Globus pallidus (tissue), 1 donor: ENCODE data around the gene FSTL1.

Experiments
- DNase-seq: peaks from one replicate; pipeline ENCODE4 v3.0.0-alpha.2; 2015; ENCODE audit warnings: low spot score

FSTL1 gene

DNA sequence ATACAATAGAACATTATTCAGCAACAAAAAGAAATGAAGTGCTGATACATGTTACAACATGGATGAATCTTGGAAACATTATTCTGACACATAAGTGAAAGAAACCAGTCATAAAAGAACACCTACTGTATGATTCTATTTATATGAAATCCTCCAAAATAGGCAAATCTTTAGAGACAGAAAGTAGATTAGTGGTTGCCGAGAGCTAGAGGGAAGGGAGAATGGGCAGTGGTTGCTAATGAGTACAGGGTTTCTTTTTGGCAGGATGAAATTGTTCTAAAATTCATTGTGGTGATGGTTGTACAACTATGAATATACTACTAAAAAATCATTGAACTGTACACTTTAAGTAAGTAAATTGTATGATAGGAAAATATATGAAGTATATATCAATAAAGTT is 95.3 kb downstream of the FSTL1 start:
- DNase-seq: no peak

DNA sequence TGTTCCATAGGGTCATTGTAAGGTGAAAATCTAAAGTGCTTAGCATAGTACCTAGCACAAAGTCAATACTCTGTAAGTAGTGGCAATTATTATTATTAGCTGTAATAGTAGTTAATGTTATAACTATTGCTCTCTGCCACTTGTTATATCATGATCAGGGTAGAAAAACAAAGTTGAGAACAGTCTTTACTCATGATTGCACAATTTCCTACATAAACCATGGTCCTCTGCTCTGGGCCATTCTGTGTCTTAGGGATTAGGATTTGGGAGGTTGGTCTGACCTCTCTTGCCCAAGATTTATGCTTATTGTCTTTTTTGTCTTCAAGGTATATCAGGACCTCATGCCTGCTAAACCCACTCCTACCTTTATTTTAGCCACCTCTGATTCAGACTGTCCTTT is 97.3 kb downstream of the FSTL1 start:
- no peak for DNase-seq

DNA sequence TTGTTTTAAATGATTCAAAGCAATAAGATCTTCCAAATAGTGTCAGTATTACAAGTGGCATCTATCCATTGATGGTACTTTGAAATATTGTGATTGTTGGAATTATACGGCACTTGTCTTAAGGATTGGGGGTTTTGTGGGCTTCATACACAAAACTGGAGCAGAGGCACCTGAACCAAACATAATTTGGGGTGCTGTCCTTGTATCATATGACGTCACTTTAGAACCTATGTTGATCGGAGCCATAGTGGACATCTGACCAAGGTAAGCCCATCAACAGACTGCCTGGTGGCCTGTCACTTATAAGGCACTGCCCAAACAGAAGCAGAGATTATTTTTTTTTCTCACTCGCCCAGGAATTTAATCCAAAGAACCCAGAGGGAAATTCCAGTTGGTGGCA is 98.8 kb downstream of the FSTL1 start:
- no peak for DNase-seq

DNA sequence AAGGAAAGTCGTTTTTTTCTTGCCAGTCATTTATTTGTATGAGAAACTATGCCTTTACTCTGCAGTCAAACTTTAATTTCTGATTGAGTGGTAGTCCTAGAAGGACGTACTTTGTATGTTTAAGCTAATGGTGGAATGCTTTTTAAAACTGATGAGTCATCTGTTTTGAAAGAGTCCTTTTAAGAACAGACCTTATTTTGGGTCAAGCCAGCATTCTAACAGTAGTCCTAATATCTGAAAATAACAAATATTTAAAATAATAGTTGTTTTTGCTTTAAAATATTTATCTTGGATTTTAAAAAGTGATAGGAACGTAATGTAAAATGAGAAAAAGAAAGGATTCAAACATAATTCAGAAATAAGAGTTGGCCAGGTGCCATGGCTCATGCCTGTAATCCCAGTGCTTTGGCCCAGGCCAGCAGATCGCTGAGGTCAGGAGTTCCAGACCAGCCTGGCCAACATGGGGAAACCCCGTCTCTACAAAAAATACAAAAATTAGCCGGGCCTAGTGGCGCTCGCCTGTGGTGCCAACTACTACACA is 100.3 kb downstream of the FSTL1 start:
- DNase-seq: peak; percentile 27

DNA sequence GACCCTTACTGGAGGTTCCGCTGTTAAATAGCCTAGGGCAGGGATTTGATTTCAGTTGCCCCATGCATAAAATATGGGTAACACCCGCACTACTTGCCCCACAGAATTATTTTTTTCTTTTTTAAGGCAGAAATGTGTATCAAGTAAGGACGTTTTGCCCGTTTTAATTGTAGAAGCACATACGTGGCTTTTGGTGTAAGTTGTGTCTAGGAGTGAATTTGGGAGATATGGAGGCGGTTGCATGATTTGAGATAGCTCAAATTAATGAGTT is 101.0 kb downstream of the FSTL1 start:
- DNase-seq: no peak

DNA sequence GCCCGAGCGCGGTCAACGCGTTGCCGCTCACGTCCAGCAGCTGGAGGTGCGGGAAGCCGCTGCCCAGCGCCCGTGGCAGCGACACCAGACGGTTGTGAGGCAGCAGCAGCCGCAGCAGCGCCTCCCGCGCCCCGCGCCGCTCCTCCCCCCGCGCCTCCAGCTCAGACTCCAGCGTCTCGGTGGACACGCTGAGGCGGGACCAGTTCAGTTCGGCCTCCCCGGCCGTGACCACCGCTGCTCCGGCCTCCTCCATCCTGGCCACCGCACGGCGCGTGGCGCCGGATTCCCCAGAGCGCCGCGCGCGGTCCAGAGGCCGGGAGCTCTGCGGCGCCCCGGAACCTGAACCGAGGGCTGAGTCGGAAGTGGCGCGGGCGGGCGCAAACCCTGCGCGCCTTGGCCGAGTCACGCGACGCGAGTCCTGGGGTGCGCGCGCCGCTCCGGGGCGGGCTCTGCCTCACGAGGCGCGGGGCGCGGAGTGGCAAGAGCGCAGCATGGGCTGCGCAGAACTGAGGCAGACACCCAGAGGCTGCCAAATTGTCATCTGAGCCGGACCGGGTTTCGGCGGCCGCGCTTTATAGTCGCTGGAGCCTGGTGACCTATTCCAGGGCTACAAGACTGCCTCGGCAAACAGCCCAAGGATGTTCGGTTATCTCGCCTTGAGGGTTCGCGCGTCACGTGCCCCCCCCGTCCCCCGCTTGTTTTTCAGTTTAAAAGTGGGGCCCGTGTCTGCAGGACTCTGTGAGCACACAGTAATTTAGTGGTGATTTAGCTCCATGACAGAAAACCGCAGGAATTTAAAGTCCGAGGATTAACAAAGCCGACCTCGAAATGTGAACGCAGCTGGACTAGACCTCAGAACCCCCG is 101.6 kb downstream of the FSTL1 start, which contains the start of gene LRRC58:
TSS of gene LRRC58 (minus strand) at position 364 of the 864 bp plus-strand sequence. CDS start at position 253, 111 bp downstream.
- peak; percentile 89 for DNase-seq

DNA sequence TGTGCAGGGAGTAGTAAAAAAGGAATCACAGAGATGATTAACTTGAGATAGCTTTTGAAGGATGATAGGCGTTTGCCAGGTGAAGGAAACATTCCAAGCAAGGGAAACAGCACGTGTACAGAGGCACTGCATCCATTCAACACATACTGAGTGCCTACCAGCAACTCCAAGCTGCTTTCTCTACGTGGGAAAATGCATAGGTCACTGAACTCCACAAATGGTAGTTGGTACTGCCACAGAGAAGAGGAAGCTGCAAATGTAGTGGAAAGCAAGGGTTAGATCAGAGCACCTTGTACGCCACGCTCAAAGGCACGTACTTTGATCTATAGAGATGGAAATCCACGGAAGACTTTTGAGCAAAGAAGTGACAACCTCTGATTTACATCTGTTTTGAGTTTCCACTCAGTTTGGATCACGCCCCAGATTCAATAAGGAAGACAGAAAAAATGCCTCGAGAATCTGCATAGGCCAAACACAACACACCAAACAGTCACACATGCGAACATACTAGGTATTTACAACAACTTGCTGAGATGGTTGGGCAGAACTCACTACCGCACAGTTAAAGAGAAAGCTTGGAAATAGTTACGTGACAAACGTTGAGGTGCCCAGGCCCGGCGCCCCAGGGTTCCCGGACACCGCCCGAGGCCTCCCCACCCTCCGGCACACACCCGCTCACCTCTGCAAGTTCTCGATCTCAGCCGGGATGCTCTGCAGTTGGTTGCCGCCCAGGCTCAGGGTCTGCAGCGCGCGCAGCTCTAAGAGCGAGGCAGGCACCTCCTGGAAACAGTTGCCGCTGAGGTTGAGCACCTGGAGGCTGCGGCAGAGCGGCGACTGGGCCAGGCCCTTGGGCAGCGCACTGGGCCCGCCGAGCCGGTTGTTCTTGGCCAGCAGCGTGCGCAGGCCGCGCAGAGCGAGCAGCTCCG is 102.5 kb downstream of the FSTL1 start:
- DNase-seq: peak; percentile 22

DNA sequence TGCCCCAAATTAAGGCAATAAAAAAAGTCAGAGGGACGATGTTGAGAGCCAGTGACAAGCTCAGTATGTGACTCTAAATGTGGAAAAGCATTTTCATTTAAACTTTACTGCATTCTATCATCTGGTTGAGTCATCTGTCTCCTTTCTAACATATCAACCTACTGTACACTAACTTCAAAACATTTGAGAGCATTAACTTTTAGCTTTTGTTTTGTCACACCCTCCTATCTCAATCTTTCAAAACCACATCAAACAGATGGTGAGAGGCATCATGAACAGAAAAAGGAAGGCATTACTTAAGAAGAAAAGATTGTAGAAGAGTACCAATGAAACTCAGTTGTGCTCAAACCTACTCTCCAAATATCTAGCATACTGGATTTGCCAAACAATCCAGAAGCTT is 106.4 kb downstream of the FSTL1 start:
- no peak for DNase-seq
